ENCODE results near the gene DNAJA3. TPM values are rescaled to one million over a fixed set of nuclear protein-coding genes. Genes with fewer than 3 reads are reported as not detected.
A peak's percentile ranks its signal among the peaks of the same experiment; 100 is the strongest.

Gene DNAJA3
- total RNA-seq, 1 experiment from 2014 or later = 101 TPM

- intact Hi-C loops (cut with micrococcal nuclease; ENCODE audit: unreplicated experiment) = no loop called here
- peaks cover 5% of the 10 kb centered on the region for H3K4me1 ChIP-seq (ENCODE audit: insufficient read depth, low read length, poor library complexity, severe bottlenecking)
- no peaks in the 10 kb centered on the region for H3K36me3 ChIP-seq (ENCODE audit: insufficient read depth, low read length, poor library complexity, severe bottlenecking)
- POLR2A ChIA-PET (ENCODE audit: low non-redundant PET) = no interaction called here
- no TSS peak for BruUV-seq (replicated peaks)
- TF ChIP-seq EZH2 (IDR thresholded peaks at IDR 0.05; ENCODE audit: borderline replicate concordance, low read depth, low read length, poor library complexity, severe bottlenecking) = no peak
- TF ChIP-seq, protein P1, sequence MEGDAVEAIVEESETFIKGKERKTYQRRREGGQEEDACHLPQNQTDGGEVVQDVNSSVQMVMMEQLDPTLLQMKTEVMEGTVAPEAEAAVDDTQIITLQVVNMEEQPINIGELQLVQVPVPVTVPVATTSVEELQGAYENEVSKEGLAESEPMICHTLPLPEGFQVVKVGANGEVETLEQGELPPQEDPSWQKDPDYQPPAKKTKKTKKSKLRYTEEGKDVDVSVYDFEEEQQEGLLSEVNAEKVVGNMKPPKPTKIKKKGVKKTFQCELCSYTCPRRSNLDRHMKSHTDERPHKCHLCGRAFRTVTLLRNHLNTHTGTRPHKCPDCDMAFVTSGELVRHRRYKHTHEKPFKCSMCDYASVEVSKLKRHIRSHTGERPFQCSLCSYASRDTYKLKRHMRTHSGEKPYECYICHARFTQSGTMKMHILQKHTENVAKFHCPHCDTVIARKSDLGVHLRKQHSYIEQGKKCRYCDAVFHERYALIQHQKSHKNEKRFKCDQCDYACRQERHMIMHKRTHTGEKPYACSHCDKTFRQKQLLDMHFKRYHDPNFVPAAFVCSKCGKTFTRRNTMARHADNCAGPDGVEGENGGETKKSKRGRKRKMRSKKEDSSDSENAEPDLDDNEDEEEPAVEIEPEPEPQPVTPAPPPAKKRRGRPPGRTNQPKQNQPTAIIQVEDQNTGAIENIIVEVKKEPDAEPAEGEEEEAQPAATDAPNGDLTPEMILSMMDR (conservative IDR thresholded peaks at IDR 0.05; ENCODE audit: low read depth, low read length) = no peak
- DNase-seq (ENCODE audit: low spot score) = no peak
- no peak overlapping the region for H3K4me3 ChIP-seq (ENCODE audit: low read depth, low read length, poor library complexity, severe bottlenecking)
- no peaks in the 10 kb centered on the region for H3K9me3 ChIP-seq (ENCODE audit: low read depth, low read length, poor library complexity, severe bottlenecking)
- CTCF ChIA-PET = no interaction called here
- no peak overlapping the region for H3K27ac ChIP-seq (ENCODE audit: low read depth, low read length, poor library complexity, severe bottlenecking)
- no peaks in the 10 kb centered on the region for H3K27me3 ChIP-seq (replicated peaks; ENCODE audit: insufficient read depth, low read depth, low read length, poor library complexity)
Measured at GRCh38 chr16:4414187-4414917, 11.3 kb upstream of the DNAJA3 start.

DNA sequence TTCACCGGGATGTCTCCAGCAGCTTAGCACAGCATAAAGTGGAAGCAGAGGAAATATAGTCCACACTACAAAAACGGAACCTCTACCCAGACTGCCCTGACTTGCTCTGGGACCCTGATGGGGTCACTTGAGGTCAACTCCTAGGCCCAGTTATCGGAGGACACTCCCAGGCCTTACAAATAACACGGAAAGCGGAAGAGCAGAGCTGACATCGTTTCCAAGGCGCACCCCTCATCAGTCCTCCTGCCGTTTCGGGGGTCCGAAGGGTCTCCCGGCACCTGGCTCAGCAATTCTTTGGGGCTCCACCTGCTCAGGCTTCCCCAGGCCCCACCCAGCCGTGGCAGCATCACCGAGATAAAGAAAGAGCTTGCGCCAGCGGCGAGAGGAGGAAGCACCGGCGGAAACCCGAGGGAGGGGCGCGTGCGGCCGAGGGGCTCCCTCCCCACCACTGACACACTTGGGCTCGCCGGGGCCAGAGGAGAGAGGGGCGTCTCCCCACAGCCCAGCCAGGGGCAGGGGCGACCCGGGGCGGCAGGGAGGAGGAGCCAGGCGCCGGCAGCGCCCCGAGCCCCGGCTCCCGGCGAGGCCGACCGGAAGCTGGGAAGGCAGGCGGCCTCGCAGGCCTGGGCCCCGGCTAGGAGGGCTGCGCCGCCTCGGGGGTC lies 10.0 kb upstream of the DNAJA3 start:
- POLR2A ChIA-PET (ENCODE audit: low non-redundant PET) = no interaction called here
- TF ChIP-seq, protein P1 (conservative IDR thresholded peaks at IDR 0.05; ENCODE audit: low read depth, low read length) = no peak
- no peak for TF ChIP-seq EZH2 (IDR thresholded peaks at IDR 0.05; ENCODE audit: borderline replicate concordance, low read depth, low read length, poor library complexity, severe bottlenecking)
- intact Hi-C loops (cut with micrococcal nuclease; ENCODE audit: unreplicated experiment) = no loop called here
- Histone ChIP-seq H3K4me1 (ENCODE audit: insufficient read depth, low read length, poor library complexity, severe bottlenecking) (peaks cover 5% of the 10 kb centered on the region), H3K4me3 (ENCODE audit: low read depth, low read length, poor library complexity, severe bottlenecking) (peak overlapping the region; percentile 88), H3K9me3 (ENCODE audit: low read depth, low read length, poor library complexity, severe bottlenecking) (no peaks in the 10 kb centered on the region), H3K27me3 (replicated peaks; ENCODE audit: insufficient read depth, low read depth, low read length, poor library complexity) (no peaks in the 10 kb centered on the region), H3K36me3 (ENCODE audit: insufficient read depth, low read length, poor library complexity, severe bottlenecking) (no peaks in the 10 kb centered on the region), H3K27ac (ENCODE audit: low read depth, low read length, poor library complexity, severe bottlenecking) (peak overlapping the region; percentile 72)
- CTCF ChIA-PET = interaction anchor here (0.6 kb wide), 1 partner anchor 13 kb away, joined by 4 read pairs; no protein-coding TSS in a partner anchor
- DNase-seq (ENCODE audit: low spot score) = peak; percentile 28
- no TSS peak for BruUV-seq (replicated peaks)

DNA sequence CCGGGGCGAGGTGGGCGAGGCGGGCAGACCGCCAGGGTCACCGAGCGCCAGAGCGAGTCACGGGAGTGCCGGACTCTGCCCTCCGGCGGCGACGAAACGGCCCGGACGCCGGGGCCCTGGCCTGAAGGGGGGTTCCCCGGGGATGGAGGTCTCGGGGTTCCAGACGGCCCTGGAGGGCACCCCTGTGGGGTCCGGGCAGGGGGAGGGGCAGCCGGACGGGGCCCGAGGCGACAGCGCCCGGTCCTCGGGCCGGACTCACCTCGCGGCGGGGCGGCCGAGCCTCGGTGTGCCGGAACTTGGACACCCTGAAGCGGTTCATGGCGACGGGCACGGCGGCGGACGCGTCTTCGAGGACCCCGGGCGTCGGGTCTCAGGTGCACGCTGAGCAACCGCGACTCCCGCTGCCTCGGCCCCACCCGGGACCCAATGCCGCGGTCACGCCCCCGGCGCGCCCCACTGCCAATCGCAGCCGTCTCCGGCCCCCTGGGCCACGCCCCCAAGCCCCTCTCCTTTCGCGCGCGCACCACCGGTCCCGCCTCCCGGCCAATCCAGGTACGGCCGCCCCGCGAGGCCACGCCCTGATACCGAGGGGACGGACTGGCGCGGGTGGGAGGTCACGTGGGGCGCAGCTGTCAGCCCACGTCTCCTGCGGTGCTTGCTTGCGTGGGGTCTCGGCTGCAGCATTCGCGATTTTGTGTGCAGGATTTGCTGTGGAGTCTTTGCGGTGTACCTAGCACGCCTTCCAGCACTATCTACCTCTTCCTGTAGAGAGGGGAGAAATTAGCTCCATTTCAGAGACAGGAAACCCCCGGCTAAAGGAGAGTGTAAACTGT lies 9.3 kb upstream of the DNAJA3 start, which contains the start of gene CORO7:
Gene CORO7 (minus strand): TSS at position 397 of the 833 bp plus-strand sequence. CDS start 78 bp downstream, at position 319.
- peak within 1 kb of the TSS; percentile 72 for H3K27ac ChIP-seq (ENCODE audit: low read depth, low read length, poor library complexity, severe bottlenecking)

More for the DNA sequence above, 9.3 kb upstream of the DNAJA3 start, which contains the start of gene CORO7:
- Histone ChIP-seq H3K4me1 (ENCODE audit: insufficient read depth, low read length, poor library complexity, severe bottlenecking) (peaks cover 5% of the 10 kb centered on the region), H3K36me3 (ENCODE audit: insufficient read depth, low read length, poor library complexity, severe bottlenecking) (no peaks in the 10 kb centered on the region), H3K9me3 (ENCODE audit: low read depth, low read length, poor library complexity, severe bottlenecking) (no peaks in the 10 kb centered on the region), H3K27me3 (replicated peaks; ENCODE audit: insufficient read depth, low read depth, low read length, poor library complexity) (no peaks in the 10 kb centered on the region), H3K4me3 (ENCODE audit: low read depth, low read length, poor library complexity, severe bottlenecking) (peak within 1 kb of the TSS; percentile 88)
- intact Hi-C loops (cut with micrococcal nuclease; ENCODE audit: unreplicated experiment) = no loop called here
- BruUV-seq (replicated peaks) = no TSS peak
- DNase-seq (ENCODE audit: low spot score) = peak; percentile 96
- TF ChIP-seq EZH2 (IDR thresholded peaks at IDR 0.05; ENCODE audit: borderline replicate concordance, low read depth, low read length, poor library complexity, severe bottlenecking) = no peak
- TF ChIP-seq, protein P1 (conservative IDR thresholded peaks at IDR 0.05; ENCODE audit: low read depth, low read length) = no peak
- ChIA-PET POLR2A (ENCODE audit: low non-redundant PET) (no interaction called here), CTCF (interaction anchor here (0.6 kb wide), 2 partner anchors 14 to 64 kb away, joined by 4 to 6 read pairs; no protein-coding TSS in a partner anchor)
